Keratinocyte (primary cell): ENCODE data around the gene OTOR.

Experiments used
- EZH2 ChIP-seq: IDR thresholded peaks from one replicate; pipeline ENCODE4 v1.6.1; 2012; ENCODE audit warnings: inconsistent platforms, mild to moderate bottlenecking, low read length, moderate library complexity
- TF ChIP-seq, protein P1 (sequence below), 3 experiments: IDR thresholded peaks in 1 of 3; conservative IDR thresholded peaks in 1 of 3; optimal IDR thresholded peaks in 1 of 3; 2 replicates in 2 of 3; 3 replicates in 1 of 3; pipeline versions ENCODE3 to v1.5.1; 2011; ENCODE audit warnings: low read length in 3 of 3, mild to moderate bottlenecking in 3 of 3, moderate library complexity in 2 of 3, control low read depth in 1 of 3, inconsistent platforms in 1 of 3; ENCODE audit not compliant: insufficient read depth in 2 of 3; ENCODE audit errors: extremely low read depth in 1 of 3

DNA sequence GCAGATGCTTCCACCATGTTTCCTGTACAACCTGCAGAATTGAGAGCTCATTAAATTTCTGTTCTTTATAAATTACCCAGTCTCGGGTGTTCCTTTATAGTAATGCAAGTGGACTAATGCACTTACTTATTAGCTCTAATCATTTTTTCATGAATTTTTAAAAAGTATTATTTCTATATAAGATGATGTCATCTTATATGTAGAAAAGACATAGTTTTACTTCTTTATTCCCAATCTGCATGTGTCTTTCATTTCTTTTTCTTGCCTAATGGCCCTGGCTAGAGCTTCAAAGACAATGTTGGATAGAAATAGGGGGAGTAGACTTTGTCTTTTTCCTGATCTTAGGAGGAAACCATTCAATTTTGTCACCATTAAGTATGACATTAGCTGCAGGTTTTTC, 27.8 kb downstream of the OTOR start:
- TF ChIP-seq, protein P1, sequence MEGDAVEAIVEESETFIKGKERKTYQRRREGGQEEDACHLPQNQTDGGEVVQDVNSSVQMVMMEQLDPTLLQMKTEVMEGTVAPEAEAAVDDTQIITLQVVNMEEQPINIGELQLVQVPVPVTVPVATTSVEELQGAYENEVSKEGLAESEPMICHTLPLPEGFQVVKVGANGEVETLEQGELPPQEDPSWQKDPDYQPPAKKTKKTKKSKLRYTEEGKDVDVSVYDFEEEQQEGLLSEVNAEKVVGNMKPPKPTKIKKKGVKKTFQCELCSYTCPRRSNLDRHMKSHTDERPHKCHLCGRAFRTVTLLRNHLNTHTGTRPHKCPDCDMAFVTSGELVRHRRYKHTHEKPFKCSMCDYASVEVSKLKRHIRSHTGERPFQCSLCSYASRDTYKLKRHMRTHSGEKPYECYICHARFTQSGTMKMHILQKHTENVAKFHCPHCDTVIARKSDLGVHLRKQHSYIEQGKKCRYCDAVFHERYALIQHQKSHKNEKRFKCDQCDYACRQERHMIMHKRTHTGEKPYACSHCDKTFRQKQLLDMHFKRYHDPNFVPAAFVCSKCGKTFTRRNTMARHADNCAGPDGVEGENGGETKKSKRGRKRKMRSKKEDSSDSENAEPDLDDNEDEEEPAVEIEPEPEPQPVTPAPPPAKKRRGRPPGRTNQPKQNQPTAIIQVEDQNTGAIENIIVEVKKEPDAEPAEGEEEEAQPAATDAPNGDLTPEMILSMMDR (optimal IDR thresholded peaks at IDR 0.05 in 1 of 3, IDR thresholded peaks at IDR 0.05 in 1 of 3, conservative IDR thresholded peaks at IDR 0.05 in 1 of 3; ENCODE audit: extremely low read depth in 1 of 3, insufficient read depth in 2 of 3, low read length in 3 of 3): no peak
- no peak for TF ChIP-seq EZH2
